Omental fat pad (tissue), 4 donors: Measurements from ENCODE around the gene ALDH1A1. TPM values are rescaled to one million over a fixed set of nuclear protein-coding genes. Genes with fewer than 3 reads are reported as not detected.

ENCODE experiments used
- ATAC-seq: fragments of 150-250 bp; one replicate; pipeline ENCODE4 v1.9.1; 2016; ENCODE audit warnings: mild to moderate bottlenecking, moderate library complexity; ENCODE audit not compliant: low FRiP score
- DNase-seq: peaks from one replicate; pipeline ENCODE4 v3.0.0-alpha.2; 2019; ENCODE audit warnings: low spot score
- CTCF ChIP-seq, 3 donors: fragments of 450-650 bp; IDR thresholded peaks; one replicate each; pipeline ENCODE4 v1.5.1; 2016 to 2017; ENCODE audit warnings: antibody characterized with exemption in 3 of 3, mild to moderate bottlenecking in 3 of 3, moderate library complexity in 2 of 3
- total RNA-seq, 4 donors: library from RNA; depleted of rRNA; stranded (reverse); fragments of >200 nt; gene quantifications; one replicate each; pipeline ENCODE4 v1.1.0, GENCODE V29; 2016

The ALDH1A1 gene
- total RNA-seq, 4 donors from 2014 or later, result 119 to 151 (median 138) TPM

GRCh38 chr9:72930828-72931227 is 22.0 kb downstream of the ALDH1A1 start:
- no peak for ATAC-seq
- TF ChIP-seq CTCF (IDR thresholded peaks at IDR 0.05), result no peak
- DNase-seq, result no peak

DNA sequence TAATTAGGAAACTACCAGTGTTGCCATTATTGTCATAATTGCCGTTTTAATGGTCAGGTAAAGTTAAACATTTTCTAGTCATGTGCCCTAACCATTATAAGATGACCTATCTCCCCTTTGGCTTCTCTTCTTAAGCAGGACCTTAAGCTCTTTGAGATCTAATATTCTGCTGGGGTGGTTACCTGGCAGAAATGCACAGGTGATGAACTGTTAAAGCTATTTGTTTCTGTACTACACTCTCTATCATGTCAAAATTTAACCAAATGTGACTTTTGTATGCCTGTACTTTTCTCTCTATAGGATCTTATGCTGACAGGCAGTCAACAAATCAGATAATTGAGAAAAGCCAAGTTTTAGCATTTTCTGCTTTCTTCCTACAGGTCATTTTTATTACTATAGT is 23.3 kb downstream of the ALDH1A1 start:
- TF ChIP-seq CTCF (IDR thresholded peaks at IDR 0.05), result no peak
- DNase-seq, result no peak
- no peak for ATAC-seq

GRCh38 chr9:72928042-72928507 is 24.8 kb downstream of the ALDH1A1 start:
- DNase-seq (no peak), ATAC-seq (no peak)
- TF ChIP-seq CTCF (IDR thresholded peaks at IDR 0.05), result no peak

- TF ChIP-seq CTCF (IDR thresholded peaks at IDR 0.05), result no peak
- no peak for ATAC-seq
- DNase-seq, result no peak
Observed at GRCh38 chr9:72926506-72926905, 26.3 kb downstream of the ALDH1A1 start.

- TF ChIP-seq CTCF (IDR thresholded peaks at IDR 0.05), result no peak
- DNase-seq (no peak), ATAC-seq (no peak)
Observed at GRCh38 chr9:72925891-72926290, 27.0 kb downstream of the ALDH1A1 start.

DNA sequence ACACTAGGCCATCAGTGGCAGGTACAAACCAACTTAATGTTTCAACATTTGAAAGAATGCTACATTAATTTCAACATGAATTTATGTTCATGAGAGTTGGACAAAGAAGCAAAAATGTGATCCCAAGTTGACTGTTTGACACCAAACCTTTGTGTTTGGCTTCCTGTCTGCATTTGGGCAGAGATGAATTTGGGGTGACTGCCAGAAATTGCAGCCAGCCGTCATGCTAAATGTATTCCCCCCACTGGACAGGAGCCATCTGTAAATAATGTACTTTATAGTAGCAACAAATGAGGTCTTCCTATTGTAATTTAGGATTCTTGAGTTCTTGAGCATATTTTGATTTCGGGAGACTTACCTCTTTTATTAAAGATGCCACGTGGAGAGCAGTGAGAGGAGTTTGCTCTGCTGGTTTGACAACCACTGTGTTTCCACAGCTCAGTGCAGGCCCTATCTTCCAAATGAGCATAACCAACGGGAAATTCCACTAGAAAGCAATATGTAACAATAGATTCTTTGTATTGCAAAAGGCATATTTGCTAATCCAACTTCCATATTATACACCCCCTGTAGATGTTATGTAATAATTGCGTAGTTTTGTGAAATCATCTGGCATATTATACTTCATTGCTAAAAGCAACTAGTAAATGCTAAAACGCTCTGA is 27.6 kb downstream of the ALDH1A1 start:
- DNase-seq (no peak), ATAC-seq (no peak)
- no peak for TF ChIP-seq CTCF (IDR thresholded peaks at IDR 0.05)

DNA sequence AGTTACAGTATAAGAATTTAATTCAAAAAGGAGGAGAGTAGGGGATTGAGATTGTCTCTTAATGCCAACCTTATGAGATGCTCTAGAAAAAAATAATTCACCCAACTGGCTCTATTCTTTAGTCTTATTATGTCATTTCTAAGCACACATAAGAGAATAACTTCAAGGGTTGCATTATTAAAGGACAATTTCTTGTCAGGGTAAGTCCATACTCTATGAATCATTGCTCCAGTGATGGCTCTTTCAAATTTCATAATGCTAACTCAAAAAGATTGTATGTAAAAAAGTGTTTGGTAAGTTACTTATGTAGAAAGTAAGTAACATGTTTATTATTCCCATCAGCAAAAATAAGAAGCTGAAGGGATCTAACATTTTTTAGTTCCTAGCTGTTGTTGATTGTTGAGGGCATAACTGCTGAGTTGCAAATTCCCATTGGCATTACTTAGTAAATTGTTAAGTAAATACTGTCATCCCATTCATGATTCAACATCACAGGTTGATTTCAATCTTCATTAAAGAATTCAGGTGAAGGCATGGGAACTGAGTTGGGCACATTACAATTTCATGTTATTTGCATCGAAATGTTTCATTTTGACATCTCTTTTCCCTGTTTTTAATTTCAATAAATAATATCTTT is 28.6 kb downstream of the ALDH1A1 start:
- TF ChIP-seq CTCF (IDR thresholded peaks at IDR 0.05), result no peak
- DNase-seq, result no peak
- ATAC-seq, result no peak
